Brain pericyte (primary cell): ENCODE results near the gene PLS1.
"Not testable (repeated sequence)": the region's sequence is repeated elsewhere in the genome, so short reads cannot be mapped to it uniquely, and the experiment has no call there.

Experiments used
- DNase-seq: peaks from one replicate; pipeline ENCODE4 v3.0.0-alpha.2; 2012; ENCODE audit warnings: low read depth, low spot score

PLS1 gene

DNA sequence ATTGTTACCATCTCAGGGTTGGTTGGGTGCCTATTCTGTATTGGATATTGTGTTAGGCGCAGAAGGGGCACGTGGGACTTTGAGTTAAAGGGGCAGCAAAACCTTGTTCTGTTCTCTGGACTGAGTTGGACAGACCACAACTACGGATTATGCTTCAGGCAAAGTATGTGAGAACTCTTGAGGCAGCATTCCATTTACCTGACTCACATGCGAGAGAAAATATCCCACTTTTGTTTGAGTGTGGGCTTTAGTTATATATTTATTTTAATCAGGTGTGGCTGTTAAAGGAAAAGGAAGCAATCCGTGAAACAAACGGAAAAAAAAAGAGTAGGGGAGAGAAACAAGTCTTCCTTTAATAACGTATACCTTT is 627 bp upstream of the PLS1 start:
- peak; percentile 5 for DNase-seq

DNA sequence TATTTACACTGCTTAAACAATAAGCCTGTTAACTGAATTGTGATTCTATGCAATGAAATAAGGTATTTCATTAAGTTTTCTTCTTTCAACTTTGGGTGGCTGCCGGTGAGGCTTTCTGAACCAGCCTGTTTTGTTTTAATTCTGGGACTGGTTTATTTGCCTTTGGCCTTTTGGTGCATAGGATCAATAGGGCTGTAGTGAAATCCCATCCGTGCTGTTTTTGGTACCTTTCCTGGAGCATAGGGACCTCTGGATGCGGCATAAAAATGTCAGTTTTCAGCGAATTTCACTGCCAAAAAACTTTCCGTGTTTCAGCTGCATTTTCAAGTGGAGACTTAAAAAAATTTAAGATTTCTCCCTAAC is 514 bp downstream of the PLS1 start:
- no peak for DNase-seq

DNA sequence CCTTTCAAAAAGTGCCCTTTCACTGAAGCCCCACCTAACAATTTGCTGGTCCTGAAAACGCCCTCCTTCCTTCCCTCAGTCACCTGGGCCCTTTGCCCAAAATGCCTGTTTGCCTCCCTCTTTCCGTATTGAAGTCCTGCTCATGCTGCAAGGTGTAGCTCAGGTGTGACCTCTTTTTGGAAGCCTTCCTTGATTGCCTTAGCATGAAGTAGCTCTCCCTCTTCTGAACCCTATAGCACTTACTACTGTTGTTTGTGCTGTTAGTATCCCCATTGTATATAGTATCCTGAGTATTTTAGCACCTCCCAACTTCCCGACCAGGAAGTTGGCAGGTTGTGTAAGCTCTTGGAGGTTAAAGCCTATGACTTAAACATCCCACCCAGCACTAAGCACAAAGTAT is 1.7 kb downstream of the PLS1 start:
- no peak for DNase-seq

GRCh38 chr3:142601713-142602112 is 5.5 kb downstream of the PLS1 start:
- DNase-seq: no peak

GRCh38 chr3:142602619-142603385 is 6.6 kb downstream of the PLS1 start:
- no peak for DNase-seq

DNA sequence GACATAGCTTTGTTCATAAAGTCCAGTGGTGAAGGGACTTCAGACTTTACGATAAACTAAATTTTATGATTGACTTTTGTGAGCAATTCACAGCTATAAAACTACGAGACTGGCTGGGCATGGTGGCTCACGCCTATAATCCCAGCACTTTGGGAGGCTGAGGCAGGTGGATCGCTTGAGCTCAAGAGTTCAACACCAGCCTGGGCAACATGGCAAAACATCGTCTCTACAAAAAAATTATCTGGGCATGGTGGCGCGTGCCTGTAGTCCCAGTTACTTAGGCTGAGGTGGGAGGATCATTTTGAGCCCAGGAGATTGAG is 7.2 kb downstream of the PLS1 start:
- not testable (repeated sequence) for DNase-seq

- DNase-seq: no peak
These were observed 8.7 kb downstream of the PLS1 start for GRCh38 chr3:142604940-142605339.

- DNase-seq: no peak
These were observed 12.4 kb downstream of the PLS1 start for GRCh38 chr3:142608631-142609030.

- no peak for DNase-seq
These were observed 12.9 kb downstream of the PLS1 start for GRCh38 chr3:142609136-142609535.

GRCh38 chr3:142611206-142611605 is 15.0 kb downstream of the PLS1 start:
- no peak for DNase-seq

DNA sequence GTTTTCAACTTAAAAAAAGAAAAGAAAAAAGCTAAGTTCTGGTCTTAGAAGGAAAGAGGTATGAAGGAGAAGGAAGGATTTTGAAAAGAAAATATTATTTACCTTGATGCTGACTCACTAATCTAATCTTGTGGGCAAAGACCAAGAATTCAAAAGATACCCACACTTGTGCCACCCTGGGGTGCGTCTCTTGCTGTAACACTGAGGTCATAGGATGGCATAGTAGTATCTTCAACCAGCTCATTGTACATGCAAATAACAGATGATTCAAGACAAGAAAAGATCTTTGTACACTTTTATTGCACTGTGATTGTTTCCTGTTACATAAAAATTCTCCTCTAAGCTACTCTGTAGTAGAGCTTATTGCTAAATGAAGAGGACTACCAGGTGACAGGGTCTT is 17.3 kb downstream of the PLS1 start:
- no peak for DNase-seq

- no peak for DNase-seq
These were observed 17.9 kb downstream of the PLS1 start for GRCh38 chr3:142614059-142614626.

DNA sequence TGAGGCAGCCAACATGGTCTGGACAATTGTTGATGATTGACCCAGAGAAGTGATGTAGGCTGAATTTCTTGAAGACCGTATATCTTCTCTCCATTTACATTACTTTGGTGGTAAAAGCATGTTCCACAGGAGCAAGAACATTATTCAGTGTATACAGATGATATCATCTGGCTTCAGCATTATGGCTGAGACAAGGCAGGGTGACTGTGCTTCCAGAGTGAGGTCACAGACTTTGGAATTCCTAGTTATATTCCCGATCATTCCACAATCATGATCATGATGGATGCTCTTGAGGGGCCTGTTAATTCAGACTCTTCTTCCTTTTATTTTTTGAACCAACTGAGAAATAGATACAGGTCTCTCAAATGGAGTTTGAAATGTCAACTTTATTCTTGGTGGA is 19.0 kb downstream of the PLS1 start:
- no peak for DNase-seq

DNA sequence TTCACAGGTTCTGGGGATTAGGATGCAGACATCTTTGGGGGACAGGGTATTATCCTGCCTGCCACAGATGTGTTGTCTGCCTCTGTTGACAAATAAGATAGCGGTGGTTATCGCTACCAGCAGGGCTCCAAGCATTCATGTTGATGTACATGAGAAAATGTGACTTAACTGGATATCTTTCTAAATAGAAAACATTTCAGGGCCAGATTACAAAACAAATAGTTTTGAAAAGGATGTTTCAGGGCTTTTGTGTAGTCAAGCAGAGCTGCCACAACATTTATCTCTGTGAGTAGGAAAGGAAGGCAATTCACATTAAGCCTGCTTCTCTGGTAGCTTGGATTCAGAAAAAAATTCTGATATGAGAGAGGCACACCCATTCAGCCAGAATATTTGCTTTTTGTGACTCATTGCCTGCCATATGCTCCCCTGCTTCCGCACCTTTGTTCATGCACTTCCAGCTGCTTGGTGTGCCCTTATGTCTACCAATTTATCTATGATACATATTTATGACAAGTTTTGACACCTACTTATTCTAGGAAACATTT is 22.8 kb downstream of the PLS1 start:
- DNase-seq: no peak

GRCh38 chr3:142622405-142622804 is 26.2 kb downstream of the PLS1 start:
- no peak for DNase-seq

GRCh38 chr3:142623194-142623593 is 27.0 kb downstream of the PLS1 start:
- no peak for DNase-seq

DNA sequence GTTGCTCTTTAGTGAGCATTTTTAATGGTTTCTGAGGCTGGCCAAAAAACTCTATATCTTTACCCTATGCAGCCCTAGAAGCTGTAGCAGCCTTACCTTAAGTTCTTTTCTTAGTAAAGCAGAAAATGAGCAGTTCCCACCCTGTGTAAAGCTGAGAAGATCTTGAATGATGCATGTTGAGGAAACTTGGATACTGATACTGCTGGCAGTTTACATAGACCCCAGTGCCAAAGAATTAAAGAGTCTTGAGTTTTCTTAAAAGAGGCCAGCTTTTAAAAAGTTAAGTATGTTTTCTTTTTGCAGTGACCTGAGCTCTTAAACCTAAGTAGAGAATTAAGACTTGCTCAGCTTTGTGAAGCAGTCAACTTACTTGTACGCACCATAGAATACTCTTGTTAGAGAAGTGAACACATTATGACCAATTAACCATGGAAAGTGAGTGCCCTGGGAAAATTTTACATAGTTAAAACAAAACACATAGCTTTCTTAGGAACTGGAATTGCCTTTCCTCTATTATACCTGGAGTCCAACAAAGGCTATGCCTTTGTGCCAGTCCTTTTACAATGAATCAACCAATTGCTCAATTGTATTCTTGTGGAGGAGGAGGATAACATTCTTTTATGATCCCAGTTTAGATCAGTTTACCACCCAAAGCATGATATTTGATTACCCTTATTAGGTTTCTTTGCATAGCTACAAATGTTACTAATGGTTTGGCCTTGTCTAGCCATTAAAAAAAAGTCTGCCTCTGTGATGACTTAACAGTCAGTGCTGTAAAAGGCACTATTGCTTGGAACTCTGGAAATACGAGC is 28.4 kb downstream of the PLS1 start:
- no peak for DNase-seq

- DNase-seq: no peak
These were observed 28.9 kb downstream of the PLS1 start for GRCh38 chr3:142625153-142625440.

- DNase-seq: no peak
These were observed 30.8 kb downstream of the PLS1 start for GRCh38 chr3:142626971-142627370.

- no peak for DNase-seq
These were observed 32.6 kb downstream of the PLS1 start for GRCh38 chr3:142628801-142629200.

- no peak for DNase-seq
These were observed 36.9 kb downstream of the PLS1 start for GRCh38 chr3:142633073-142633472.

DNA sequence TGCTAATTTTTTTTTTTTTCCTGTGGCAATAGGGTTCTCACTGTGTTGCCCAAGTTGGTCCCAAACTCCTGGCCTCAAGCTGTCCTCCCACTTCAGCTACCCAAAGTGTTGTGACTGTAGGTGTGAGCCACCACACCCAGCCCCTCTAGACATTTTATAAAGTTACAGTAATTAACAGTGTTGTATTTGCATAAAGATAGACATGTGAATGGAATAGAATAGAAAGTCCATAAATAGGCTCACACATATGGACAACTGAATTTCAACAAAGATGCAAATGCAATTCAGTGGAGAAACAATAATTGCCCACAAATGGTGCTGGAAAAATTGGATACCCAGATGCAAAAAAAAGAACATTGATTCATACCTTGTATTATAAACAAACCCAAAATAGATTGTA is 39.9 kb downstream of the PLS1 start:
- DNase-seq: no peak

DNA sequence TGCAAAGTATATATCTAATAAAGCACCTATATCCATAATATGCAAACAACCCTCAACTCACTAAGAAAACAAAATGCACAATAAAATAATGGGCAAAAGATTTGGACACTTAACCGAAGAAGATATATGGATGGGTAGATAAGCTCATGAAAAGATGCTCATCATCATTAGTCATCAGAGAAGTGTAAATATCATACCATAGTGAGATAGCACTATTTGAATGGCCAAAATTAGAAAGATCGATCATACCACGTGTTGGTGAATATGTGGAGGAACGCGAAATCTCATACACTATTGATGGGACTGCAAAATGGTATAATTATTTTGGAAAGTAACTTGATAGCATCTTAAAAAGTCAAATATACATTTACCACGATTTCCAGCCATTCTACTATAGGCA is 40.5 kb downstream of the PLS1 start:
- DNase-seq: no peak
